Kidney (tissue), 14 donors: ENCODE measurements around the gene CYP4F8. TPM values are rescaled to one million over a fixed set of nuclear protein-coding genes. Genes with fewer than 3 reads are reported as not detected.

Experiments used
- DNase-seq, 5 donors: peaks; one replicate each; pipeline ENCODE4 v3.0.0-alpha.2; 2013 to 2020
- FAIRE-seq: peaks from 2 replicates; lab custom pipeline; 2012; peaks lifted over from hg19 to GRCh38; lab: Jason Lieb, UNC
- H3K27ac ChIP-seq, 2 donors: one replicate each; pipeline ENCODE4 v1.7.0; 2013; ENCODE audit warnings: low read depth in 2 of 2, low read length in 2 of 2, inconsistent platforms in 1 of 2
- H3K27me3 ChIP-seq: one replicate; pipeline ENCODE4 v1.7.1; 2013; ENCODE audit warnings: low read length, inconsistent platforms; ENCODE audit not compliant: control insufficient read depth, insufficient read depth
- H3K36me3 ChIP-seq, 3 donors: one replicate each; pipeline versions ENCODE4 v1.7.0 to v1.7.1; 2013; ENCODE audit warnings: low read length in 3 of 3, control low read depth in 1 of 3, inconsistent platforms in 1 of 3; ENCODE audit not compliant: insufficient read depth in 3 of 3, control insufficient read depth in 2 of 3
- H3K4me1 ChIP-seq, 3 donors: one replicate each; pipeline versions ENCODE4 v1.7.0 to v1.7.1; 2013; ENCODE audit warnings: low read length in 3 of 3, inconsistent platforms in 1 of 3, low read depth in 1 of 3; ENCODE audit not compliant: control insufficient read depth in 2 of 3, insufficient read depth in 2 of 3
- H3K4me3 ChIP-seq, 3 donors: one replicate each; pipeline versions ENCODE4 v1.7.0 to v1.8.1; 2013; ENCODE audit warnings: low read length in 3 of 3, control low read depth in 1 of 3, inconsistent platforms in 1 of 3
- H3K9ac ChIP-seq, 3 donors: one replicate each; pipeline versions ENCODE4 v1.7.0 to v1.7.1; 2013; ENCODE audit warnings: low read length in 3 of 3, control low read depth in 1 of 3, inconsistent platforms in 1 of 3
- H3K9me3 ChIP-seq, 3 donors: one replicate each; pipeline versions ENCODE4 v1.7.0 to v1.7.1; 2013; ENCODE audit warnings: low read length in 3 of 3, control low read depth in 1 of 3, inconsistent platforms in 1 of 3; ENCODE audit not compliant: control insufficient read depth in 2 of 3, insufficient read depth in 1 of 3
- CTCF ChIP-seq: IDR thresholded peaks from 3 replicates; pipeline ENCODE4 v1.5.1; 2012; ENCODE audit warnings: mild to moderate bottlenecking, moderate library complexity, borderline replicate concordance; ENCODE audit not compliant: insufficient read depth; ENCODE audit errors: extremely low read depth
- intact Hi-C: fragments of 100-400 bp; cut with DNase I; formaldehyde crosslinking; loops from one replicate; pipeline ENCODE4 v1.11.1; 2022
- polyA plus RNA-seq: library from polyadenylated mRNA; stranded (reverse); fragments of 350-450 nt; fragmentation: Illumina TruSeq; extraction: RNeasy Lipid Tissue Mini Kit (QIAGEN cat#74804); gene quantifications from one replicate; pipeline ENCODE4 v1.2.3, GENCODE V29; 2014; ENCODE audit warnings: low read depth, low replicate concordance; ENCODE audit not compliant: insufficient read depth
- total RNA-seq: library from RNA; stranded (reverse); fragmentation: NEBNext Ultra II Directional; extraction: Animal tissue kit (Norgen Biotek cat#: 25700); gene quantifications from one replicate; pipeline ENCODE4 v1.2.1, GENCODE V29; 2021
- donor health status: control.
- donor health status: control.
- donor health status: control.
- donor health status: control.
- donor health status: control.
- donor health status: DM: yes; HTN: yes; CAD: no.
- donor health status: Normal renal cell carcinoma (clear cell type).

Gene CYP4F8
- total and polyA plus RNA-seq, 2 donors from 2014 or later = not detected

DNA sequence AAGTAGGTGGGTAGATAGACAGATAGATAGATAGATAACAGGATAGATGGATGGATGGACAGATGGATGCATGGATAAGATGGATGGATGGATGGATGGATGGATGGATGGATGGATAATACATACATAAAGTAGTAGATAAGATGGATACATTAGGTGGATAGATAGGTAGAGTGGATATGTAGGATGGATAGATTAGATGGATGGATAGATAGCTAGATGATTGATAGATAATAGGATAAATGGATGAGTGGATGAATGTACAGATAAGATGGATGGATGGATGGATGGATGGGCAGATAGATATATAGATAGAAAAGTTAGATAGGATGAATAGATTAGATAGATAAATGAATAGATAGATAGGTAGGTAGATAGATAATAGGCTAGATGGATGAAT is 27.8 kb downstream of the CYP4F8 start:
- Histone ChIP-seq H3K9me3 (no peaks in the 10 kb centered on the region), H3K27ac (no peak overlapping the region), H3K4me1 (peaks cover 0 to 12% (median 3%) of the 10 kb centered on the region in 3 donors), H3K4me3 (peak overlapping the region in 2 of 3 donors; percentile 74), H3K9ac (no peak overlapping the region), H3K36me3 (peaks cover 0 to 3% (median 0%) of the 10 kb centered on the region in 3 donors), H3K27me3 (no peaks in the 10 kb centered on the region)
- no peak for TF ChIP-seq CTCF
- DNase-seq = no peak
- no peak for FAIRE-seq
- intact Hi-C loops = no loop called here

GRCh38 chr19:15643387-15643786 is 28.4 kb downstream of the CYP4F8 start:
- Histone ChIP-seq H3K4me1 (peaks cover 0 to 12% (median 3%) of the 10 kb centered on the region in 3 donors), H3K27me3 (no peaks in the 10 kb centered on the region), H3K36me3 (peaks cover 0 to 3% (median 0%) of the 10 kb centered on the region in 3 donors), H3K4me3 (peak overlapping the region in 2 of 3 donors; percentile 36 to 74), H3K9me3 (no peaks in the 10 kb centered on the region), H3K9ac (no peak overlapping the region), H3K27ac (no peak overlapping the region)
- FAIRE-seq (no peak), DNase-seq (no peak)
- intact Hi-C loops = no loop called here
- TF ChIP-seq CTCF = no peak

- TF ChIP-seq CTCF = no peak
- no peak for FAIRE-seq
- Histone ChIP-seq H3K36me3 (peaks cover 0 to 3% (median 0%) of the 10 kb centered on the region in 3 donors), H3K27me3 (no peaks in the 10 kb centered on the region), H3K4me3 (peak overlapping the region in 1 of 3 donors; percentile 74), H3K9ac (no peak overlapping the region), H3K9me3 (no peaks in the 10 kb centered on the region), H3K27ac (no peak overlapping the region), H3K4me1 (peaks cover 0 to 12% (median 3%) of the 10 kb centered on the region in 3 donors)
- intact Hi-C loops = no loop called here
- no peak for DNase-seq
Measured at GRCh38 chr19:15644066-15644741, 29.2 kb downstream of the CYP4F8 start.

DNA sequence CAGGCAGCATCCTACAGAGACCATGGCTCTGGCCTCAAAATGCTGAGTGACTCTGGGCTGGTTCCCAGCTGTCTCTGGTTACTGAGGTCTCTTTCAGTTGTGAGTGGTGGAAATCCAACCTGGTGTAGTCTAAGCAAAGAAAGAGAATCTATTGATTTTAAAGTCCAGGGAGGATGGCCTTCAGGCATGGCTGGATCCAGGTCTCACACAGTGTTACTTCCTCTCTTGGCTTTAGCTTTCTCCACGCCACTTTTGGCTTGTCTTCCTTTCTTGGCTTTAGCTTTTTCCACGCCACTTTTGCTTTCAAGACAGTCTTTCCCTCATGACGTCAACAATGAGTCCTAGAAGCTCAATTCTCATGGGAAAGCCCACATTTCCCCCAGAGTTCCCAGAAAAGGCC is 29.8 kb downstream of the CYP4F8 start:
- no peak for TF ChIP-seq CTCF
- DNase-seq = no peak
- no peaks in the 10 kb centered on the region for H3K9me3 ChIP-seq
- peaks cover 0 to 9% (median 3%) of the 10 kb centered on the region in 3 donors for H3K4me1 ChIP-seq
- no peak overlapping the region for H3K9ac ChIP-seq
- H3K36me3 ChIP-seq = peaks cover 0 to 3% (median 0%) of the 10 kb centered on the region in 3 donors
- FAIRE-seq = no peak
- intact Hi-C loops = no loop called here
- H3K27me3 ChIP-seq = no peaks in the 10 kb centered on the region
- no peak overlapping the region for H3K27ac ChIP-seq
- H3K4me3 ChIP-seq = no peak overlapping the region
